ENCODE data around the gene POPDC3.
"Not testable (repeated sequence)": the region's sequence is repeated elsewhere in the genome, so short reads cannot be mapped to it uniquely, and the experiment has no call there.

Gene POPDC3

GRCh38 chr6:105196076-105196475, 16.3 kb upstream of the POPDC3 start:
- no peak for DNase-seq (ENCODE audit: low read depth in 2 of 2, low spot score in 1 of 2)

- no peak for DNase-seq (ENCODE audit: low read depth in 2 of 2, low spot score in 1 of 2)
These were observed 14.8 kb upstream of the POPDC3 start for GRCh38 chr6:105194591-105194990.

GRCh38 chr6:105194106-105194505, 14.3 kb upstream of the POPDC3 start:
- DNase-seq (ENCODE audit: low read depth in 2 of 2, low spot score in 1 of 2): no peak

- DNase-seq (ENCODE audit: low read depth in 2 of 2, low spot score in 1 of 2): no peak
These were observed 13.8 kb upstream of the POPDC3 start for GRCh38 chr6:105193647-105194046.

- no peak for DNase-seq (ENCODE audit: low read depth in 2 of 2, low spot score in 1 of 2)
These were observed 13.1 kb upstream of the POPDC3 start for GRCh38 chr6:105192707-105193465.

- no peak for DNase-seq (ENCODE audit: low read depth in 2 of 2, low spot score in 1 of 2)
These were observed 11.5 kb upstream of the POPDC3 start for GRCh38 chr6:105191351-105191750.

GRCh38 chr6:105189026-105189820, 9.4 kb upstream of the POPDC3 start:
- DNase-seq (ENCODE audit: low read depth in 2 of 2, low spot score in 1 of 2): no peak

GRCh38 chr6:105188251-105188650, 8.4 kb upstream of the POPDC3 start:
- no peak for DNase-seq (ENCODE audit: low read depth in 2 of 2, low spot score in 1 of 2)

- no peak for DNase-seq (ENCODE audit: low read depth in 2 of 2, low spot score in 1 of 2)
These were observed 6.8 kb upstream of the POPDC3 start for GRCh38 chr6:105186576-105186975.

GRCh38 chr6:105184921-105185320, 5.1 kb upstream of the POPDC3 start:
- no peak for DNase-seq (ENCODE audit: low read depth in 2 of 2, low spot score in 1 of 2)

GRCh38 chr6:105181981-105182515, 2.2 kb upstream of the POPDC3 start:
- no peak for DNase-seq (ENCODE audit: low read depth in 2 of 2, low spot score in 1 of 2)

GRCh38 chr6:105178636-105179035, 1.2 kb downstream of the POPDC3 start:
- DNase-seq (ENCODE audit: low read depth in 2 of 2, low spot score in 1 of 2): no peak

GRCh38 chr6:105178110-105178509, 1.7 kb downstream of the POPDC3 start:
- DNase-seq (ENCODE audit: low read depth in 2 of 2, low spot score in 1 of 2): no peak

GRCh38 chr6:105177556-105177955, 2.3 kb downstream of the POPDC3 start:
- DNase-seq (ENCODE audit: low read depth in 2 of 2, low spot score in 1 of 2): no peak

- no peak for DNase-seq (ENCODE audit: low read depth in 2 of 2, low spot score in 1 of 2)
These were observed 5.3 kb downstream of the POPDC3 start for GRCh38 chr6:105174512-105174911.

GRCh38 chr6:105172515-105172914, 7.3 kb downstream of the POPDC3 start:
- DNase-seq (ENCODE audit: low read depth in 2 of 2, low spot score in 1 of 2): not testable (repeated sequence)

- DNase-seq (ENCODE audit: low read depth in 2 of 2, low spot score in 1 of 2): no peak
These were observed 9.8 kb downstream of the POPDC3 start for GRCh38 chr6:105170059-105170458.

GRCh38 chr6:105167914-105168313, 11.9 kb downstream of the POPDC3 start:
- DNase-seq (ENCODE audit: low read depth in 2 of 2, low spot score in 1 of 2): no peak

- DNase-seq (ENCODE audit: low read depth in 2 of 2, low spot score in 1 of 2): no peak
These were observed 15.4 kb downstream of the POPDC3 start for GRCh38 chr6:105164418-105164817.

- no peak for DNase-seq (ENCODE audit: low read depth in 2 of 2, low spot score in 1 of 2)
These were observed 16.6 kb downstream of the POPDC3 start for GRCh38 chr6:105163183-105163582.

GRCh38 chr6:105162377-105162776, 17.4 kb downstream of the POPDC3 start:
- no peak for DNase-seq (ENCODE audit: low read depth in 2 of 2, low spot score in 1 of 2)

- DNase-seq (ENCODE audit: low read depth in 2 of 2, low spot score in 1 of 2): no peak
These were observed 18.4 kb downstream of the POPDC3 start for GRCh38 chr6:105161421-105161820.

All from stimulated activated CD8-positive, alpha-beta memory T cell treated with anti-CD3 and anti-CD28 coated beads, Interleukin-4, amount 100 ng/mL, for 1 hour (primary cell).